Uterus (tissue), 4 donors: ENCODE measurements around the gene RSRC1. TPM values are rescaled to one million over a fixed set of nuclear protein-coding genes. Genes with fewer than 3 reads are reported as not detected.

Experiments used
- DNase-seq, 2 donors: peaks; one replicate each; pipeline ENCODE4 v3.0.0-alpha.2; 2019 to 2020
- H3K27ac ChIP-seq, 2 donors: fragments of 200-600 bp; sonication (generic); 1 replicate in 1 of 2; 2 replicates in 1 of 2; pipeline ENCODE4 v1.5.1; 2016 to 2018
- H3K27me3 ChIP-seq, 2 donors: fragments of 200-600 bp; sonication (generic); one replicate each; pipeline ENCODE4 v1.5.1; 2018 to 2019; ENCODE audit warnings: control low read depth in 1 of 2
- H3K36me3 ChIP-seq, 2 donors: fragments of 200-600 bp; sonication (generic); one replicate each; pipeline ENCODE4 v1.5.1; 2019; ENCODE audit warnings: control low read depth in 1 of 2
- H3K4me1 ChIP-seq, 2 donors: fragments of 200-600 bp; sonication (generic); one replicate each; pipeline ENCODE4 v1.5.1; 2018 to 2019; ENCODE audit warnings: control low read depth in 1 of 2
- H3K4me3 ChIP-seq, 2 donors: fragments of 200-600 bp; sonication (generic); 1 replicate in 1 of 2; 2 replicates in 1 of 2; pipeline ENCODE4 v1.5.1; 2018 to 2019; ENCODE audit warnings: mild to moderate bottlenecking in 1 of 2
- H3K9me3 ChIP-seq, 2 donors: fragments of 200-600 bp; sonication (generic); one replicate each; pipeline ENCODE4 v1.5.1; 2019; ENCODE audit warnings: control low read depth in 1 of 2
- POLR2A ChIP-seq, 2 donors: fragments of 450-650 bp; IDR thresholded peaks; one replicate each; pipeline ENCODE4 v1.6.1; 2016; ENCODE audit warnings: antibody characterized with exemption in 2 of 2, mild to moderate bottlenecking in 1 of 2, moderate library complexity in 1 of 2
- intact Hi-C: fragments of 100-400 bp; cut with DNase I; formaldehyde crosslinking; loops from one replicate; pipeline ENCODE4 v1.15.1; 2023; ENCODE audit warnings: low total_unique reads
- total RNA-seq, 4 donors: library from RNA; depleted of rRNA in 3 of 4; stranded (reverse); fragments of >200 nt in 3 of 4; gene quantifications; one replicate each; pipeline versions ENCODE4 v1.1.0 to v1.2.4, GENCODE V29; 2014 to 2023
- TF ChIP-seq, protein P1 (sequence below), 4 experiments: fragments of 200-600 bp in 2 of 4; fragments of 450-650 bp in 2 of 4; sonication (generic) in 2 of 4; IDR thresholded peaks; one replicate each; pipeline ENCODE4 v1.5.1; 2016 to 2019; ENCODE audit warnings: antibody characterized with exemption in 4 of 4, mild to moderate bottlenecking in 2 of 4, moderate library complexity in 1 of 4
- donor health status: DM: yes; HTN: yes; CAD: no.

RSRC1 gene
- total RNA-seq, 4 donors from 2014 or later, result 24.1 to 128 (median 60.6) TPM

DNA sequence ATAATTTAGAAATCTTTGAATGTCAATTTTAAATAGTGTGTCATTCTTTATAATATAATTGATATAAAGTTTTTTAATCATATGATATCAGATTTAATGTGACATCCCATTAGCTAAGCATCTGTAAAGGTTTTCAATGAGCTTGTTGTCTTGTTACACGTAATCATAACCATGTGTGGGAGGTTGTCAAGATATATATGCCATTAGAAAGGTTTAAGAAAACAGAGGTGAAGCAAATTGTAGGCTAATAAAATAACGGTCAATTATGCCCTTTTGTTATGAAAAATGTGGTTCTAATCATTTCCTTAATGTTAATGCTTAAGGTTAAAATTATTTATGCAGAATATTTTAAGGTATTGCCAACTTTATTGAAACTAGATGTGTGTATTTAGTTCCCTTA lies 56.3 kb downstream of the RSRC1 start:
- Histone ChIP-seq H3K27me3 (no peaks in the 10 kb centered on the region), H3K36me3 (no peaks in the 10 kb centered on the region), H3K27ac (no peak overlapping the region), H3K9me3 (no peaks in the 10 kb centered on the region), H3K4me1 (no peaks in the 10 kb centered on the region), H3K4me3 (no peak overlapping the region)
- no peak for DNase-seq
- intact Hi-C loops, result no loop called here
- TF ChIP-seq POLR2A (IDR thresholded peaks at IDR 0.05), result no peak
- TF ChIP-seq, protein P1, sequence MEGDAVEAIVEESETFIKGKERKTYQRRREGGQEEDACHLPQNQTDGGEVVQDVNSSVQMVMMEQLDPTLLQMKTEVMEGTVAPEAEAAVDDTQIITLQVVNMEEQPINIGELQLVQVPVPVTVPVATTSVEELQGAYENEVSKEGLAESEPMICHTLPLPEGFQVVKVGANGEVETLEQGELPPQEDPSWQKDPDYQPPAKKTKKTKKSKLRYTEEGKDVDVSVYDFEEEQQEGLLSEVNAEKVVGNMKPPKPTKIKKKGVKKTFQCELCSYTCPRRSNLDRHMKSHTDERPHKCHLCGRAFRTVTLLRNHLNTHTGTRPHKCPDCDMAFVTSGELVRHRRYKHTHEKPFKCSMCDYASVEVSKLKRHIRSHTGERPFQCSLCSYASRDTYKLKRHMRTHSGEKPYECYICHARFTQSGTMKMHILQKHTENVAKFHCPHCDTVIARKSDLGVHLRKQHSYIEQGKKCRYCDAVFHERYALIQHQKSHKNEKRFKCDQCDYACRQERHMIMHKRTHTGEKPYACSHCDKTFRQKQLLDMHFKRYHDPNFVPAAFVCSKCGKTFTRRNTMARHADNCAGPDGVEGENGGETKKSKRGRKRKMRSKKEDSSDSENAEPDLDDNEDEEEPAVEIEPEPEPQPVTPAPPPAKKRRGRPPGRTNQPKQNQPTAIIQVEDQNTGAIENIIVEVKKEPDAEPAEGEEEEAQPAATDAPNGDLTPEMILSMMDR (IDR thresholded peaks at IDR 0.05), result no peak

DNA sequence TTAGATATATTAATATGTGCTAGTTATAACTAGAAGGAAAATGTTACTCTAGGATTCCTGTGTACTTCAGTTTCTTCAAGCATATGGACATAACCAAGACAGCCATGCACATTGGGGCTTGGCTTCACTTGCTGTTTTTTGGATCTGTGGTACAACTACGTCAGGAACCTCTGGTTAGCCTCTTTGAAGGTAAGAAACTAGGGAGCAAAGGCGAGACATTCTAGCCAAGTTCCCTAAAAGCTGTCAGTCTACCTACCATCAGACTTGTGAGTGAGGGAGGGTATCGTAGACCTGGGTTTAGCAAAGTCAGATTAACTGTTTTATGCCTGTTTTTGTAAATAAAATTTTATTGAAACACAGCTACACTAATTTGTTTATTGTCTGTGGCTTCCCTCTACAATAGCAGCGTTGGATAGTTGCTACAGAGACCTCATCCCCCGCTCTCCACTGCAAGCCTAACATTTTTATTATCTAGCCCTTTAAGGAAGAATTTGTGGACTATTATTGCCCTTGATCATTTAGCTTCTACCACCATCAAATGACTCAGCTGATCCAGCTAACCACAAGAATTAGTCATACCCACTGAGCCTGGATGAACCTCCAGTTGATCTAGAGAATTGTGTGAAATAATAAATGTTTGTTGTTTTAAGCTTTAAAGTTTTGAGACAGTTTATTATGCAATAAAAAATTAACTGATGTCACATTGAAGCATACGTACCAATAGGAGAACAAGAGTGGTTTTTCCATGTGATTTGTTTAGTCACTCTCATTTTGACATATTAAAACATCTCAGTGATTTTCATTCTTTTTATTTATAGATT lies 58.1 kb downstream of the RSRC1 start:
- no peak overlapping the region for H3K4me3 ChIP-seq
- H3K27me3 ChIP-seq, result no peaks in the 10 kb centered on the region
- H3K4me1 ChIP-seq, result no peaks in the 10 kb centered on the region
- no peak for DNase-seq
- TF ChIP-seq, protein P1 (IDR thresholded peaks at IDR 0.05), result no peak
- TF ChIP-seq POLR2A (IDR thresholded peaks at IDR 0.05), result no peak
- no peaks in the 10 kb centered on the region for H3K36me3 ChIP-seq
- H3K27ac ChIP-seq, result no peak overlapping the region
- no peaks in the 10 kb centered on the region for H3K9me3 ChIP-seq
- intact Hi-C loops, result no loop called here

DNA sequence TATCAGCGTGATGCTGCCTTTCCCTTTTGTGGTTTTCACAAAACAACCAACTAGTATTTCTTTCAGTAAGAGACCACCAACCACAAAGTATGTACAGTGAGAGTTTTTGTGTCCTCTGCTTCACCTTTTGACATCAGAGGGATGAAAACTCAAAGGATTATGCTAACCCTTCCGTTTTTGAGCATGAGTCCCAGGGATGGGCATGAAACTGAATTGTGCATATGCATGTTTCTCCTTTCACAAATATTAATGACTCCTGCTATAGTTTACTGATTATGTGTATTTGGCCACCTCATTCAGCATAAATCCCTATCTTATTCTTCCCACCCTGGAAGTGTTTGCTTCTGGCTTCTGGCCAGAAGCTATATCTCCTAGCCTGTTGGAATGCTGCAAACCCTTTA lies 59.2 kb downstream of the RSRC1 start:
- Histone ChIP-seq H3K27me3 (no peaks in the 10 kb centered on the region), H3K36me3 (no peaks in the 10 kb centered on the region), H3K27ac (no peak overlapping the region), H3K4me1 (no peaks in the 10 kb centered on the region), H3K9me3 (no peaks in the 10 kb centered on the region), H3K4me3 (no peak overlapping the region)
- intact Hi-C loops, result no loop called here
- TF ChIP-seq POLR2A (IDR thresholded peaks at IDR 0.05), result no peak
- TF ChIP-seq, protein P1 (IDR thresholded peaks at IDR 0.05), result no peak
- no peak for DNase-seq

DNA sequence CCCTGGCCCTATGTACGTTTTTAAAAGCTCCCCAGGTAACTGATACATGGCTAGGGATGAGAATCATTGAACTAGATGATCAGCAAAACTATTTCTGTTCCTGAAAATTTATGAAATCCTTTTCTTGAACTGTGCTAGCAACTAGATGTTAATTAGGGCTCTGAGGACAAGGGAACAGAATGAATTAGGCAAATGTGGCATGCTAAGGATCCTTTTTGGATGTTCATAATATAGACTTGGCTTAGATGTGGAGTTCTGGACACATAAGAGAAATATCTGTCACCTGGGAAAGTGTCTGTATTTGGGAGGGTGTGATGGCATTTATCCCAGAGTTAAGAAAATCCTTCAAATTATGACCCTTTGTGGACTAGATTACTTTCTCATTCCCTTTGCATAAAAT lies 71.2 kb downstream of the RSRC1 start:
- Histone ChIP-seq H3K4me1 (no peaks in the 10 kb centered on the region), H3K4me3 (no peak overlapping the region), H3K9me3 (no peaks in the 10 kb centered on the region), H3K27me3 (no peaks in the 10 kb centered on the region), H3K27ac (no peak overlapping the region), H3K36me3 (no peaks in the 10 kb centered on the region)
- intact Hi-C loops, result no loop called here
- no peak for DNase-seq
- TF ChIP-seq, protein P1 (IDR thresholded peaks at IDR 0.05), result no peak
- no peak for TF ChIP-seq POLR2A (IDR thresholded peaks at IDR 0.05)

DNA sequence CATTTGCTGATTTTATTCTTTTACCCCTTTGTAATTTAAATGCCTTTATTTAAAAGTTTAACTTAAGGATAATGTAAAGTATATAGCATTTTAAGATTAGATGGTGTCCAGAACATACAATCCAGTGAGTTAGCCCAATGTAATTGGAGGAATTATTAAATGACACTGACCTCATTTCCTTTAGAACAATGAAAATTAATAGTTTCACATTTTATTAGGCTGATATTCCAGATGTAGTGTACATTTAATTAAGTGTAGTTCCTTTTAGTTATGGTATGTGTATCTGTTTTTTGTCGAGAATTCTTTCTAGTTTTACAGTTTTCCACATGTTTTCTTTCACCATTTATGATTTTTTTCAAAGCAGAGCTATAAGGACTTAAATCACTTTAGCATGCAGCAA lies 75.8 kb downstream of the RSRC1 start:
- Histone ChIP-seq H3K4me3 (no peak overlapping the region), H3K4me1 (no peaks in the 10 kb centered on the region), H3K27ac (no peak overlapping the region), H3K9me3 (no peaks in the 10 kb centered on the region), H3K27me3 (no peaks in the 10 kb centered on the region), H3K36me3 (no peaks in the 10 kb centered on the region)
- intact Hi-C loops, result no loop called here
- TF ChIP-seq, protein P1 (IDR thresholded peaks at IDR 0.05), result no peak
- TF ChIP-seq POLR2A (IDR thresholded peaks at IDR 0.05), result no peak
- no peak for DNase-seq
